GM23248 (cell line): ENCODE measurements around the gene WDR46.

Experiments used
- EZH2 ChIP-seq: fragments of 200-600 bp; sonication (generic); IDR thresholded peaks from 2 replicates; pipeline ENCODE4 v1.6.1; 2018; ENCODE audit warnings: antibody characterized with exemption, mild to moderate bottlenecking; ENCODE audit not compliant: insufficient read depth, poor library complexity, severe bottlenecking
- EZH2phosphoT487 ChIP-seq: fragments of 200-600 bp; sonication (generic); IDR thresholded peaks from 2 replicates; pipeline ENCODE4 v1.6.1; 2018; ENCODE audit warnings: antibody characterized with exemption, moderate library complexity, mild to moderate bottlenecking, low read depth; ENCODE audit not compliant: insufficient read depth

GRCh38 chr6:33247977-33248642 lies 40.9 kb downstream of the WDR46 start:
- no peak for TF ChIP-seq EZH2
- no peak for TF ChIP-seq EZH2phosphoT487
